Effector memory CD8-positive, alpha-beta T cell (primary cell): ENCODE data around the gene PILRA.
"Not testable (repeated sequence)": the region's sequence is repeated elsewhere in the genome, so short reads cannot be mapped to it uniquely, and the experiment has no call there.

Source experiments
- ATAC-seq: fragments of 150-1000 bp; cut with Tn5 transposase; replicated peaks from 2 replicates; pipeline ENCODE4 v1.10.0; 2021; ENCODE audit warnings: mild to moderate bottlenecking, moderate library complexity
- DNase-seq, 3 experiments: peaks; one replicate each; pipeline ENCODE4 v3.0.0; 2021
- H3K27ac Mint-ChIP-seq, 2 donors: one replicate each; pipeline ENCODE4 v1.8.0; 2022; ENCODE audit warnings: mild to moderate bottlenecking in 2 of 2, mixed read lengths in 2 of 2, moderate library complexity in 2 of 2
- H3K27me3 Mint-ChIP-seq, 2 donors: one replicate each; pipeline ENCODE4 v1.8.0; 2022; ENCODE audit warnings: mixed read lengths in 2 of 2
- H3K36me3 Mint-ChIP-seq: one replicate; pipeline ENCODE4 v1.8.0; 2022; ENCODE audit warnings: mild to moderate bottlenecking, moderate library complexity, mixed read lengths; ENCODE audit not compliant: insufficient read depth
- H3K4me1 Mint-ChIP-seq, 2 donors: one replicate each; pipeline ENCODE4 v1.8.0; 2022; ENCODE audit warnings: low read depth in 2 of 2, mixed read lengths in 2 of 2
- H3K4me3 Mint-ChIP-seq, 2 donors: one replicate each; pipeline ENCODE4 v1.8.0; 2022; ENCODE audit warnings: mild to moderate bottlenecking in 2 of 2, mixed read lengths in 2 of 2, moderate library complexity in 2 of 2
- H3K9me3 Mint-ChIP-seq, 2 donors: one replicate each; pipeline ENCODE4 v1.8.0; 2022; ENCODE audit warnings: mixed read lengths in 2 of 2

The PILRA gene

GRCh38 chr7:100441641-100442535 lies 68.6 kb downstream of the PILRA start:
- H3K27me3 Mint-ChIP-seq = no peaks in the 10 kb centered on the region
- H3K27ac Mint-ChIP-seq = no peak overlapping the region
- no peak overlapping the region for H3K4me3 Mint-ChIP-seq
- peaks cover 10% of the 10 kb centered on the region for H3K36me3 Mint-ChIP-seq
- H3K9me3 Mint-ChIP-seq = no peaks in the 10 kb centered on the region
- ATAC-seq (no peak), DNase-seq (no peak)
- peaks cover 0 to 2% of the 10 kb centered on the region in 2 donors for H3K4me1 Mint-ChIP-seq

GRCh38 chr7:100443096-100443840 lies 70.0 kb downstream of the PILRA start:
- DNase-seq = no peak

GRCh38 chr7:100444311-100445278 lies 71.3 kb downstream of the PILRA start:
- Mint-ChIP-seq H3K9me3 (no peaks in the 10 kb centered on the region), H3K4me3 (no peak overlapping the region), H3K27me3 (no peaks in the 10 kb centered on the region), H3K36me3 (peaks cover 6% of the 10 kb centered on the region), H3K27ac (no peak overlapping the region), H3K4me1 (peaks cover 0 to 2% of the 10 kb centered on the region in 2 donors)
- ATAC-seq = peak; percentile 26
- DNase-seq = no peak

More at GRCh38 chr7:100443096-100443840, 70.0 kb downstream of the PILRA start:
- Mint-ChIP-seq H3K36me3 (peaks cover 6% of the 10 kb centered on the region), H3K9me3 (no peaks in the 10 kb centered on the region), H3K27ac (no peak overlapping the region), H3K4me1 (peaks cover 0 to 2% of the 10 kb centered on the region in 2 donors), H3K27me3 (no peaks in the 10 kb centered on the region), H3K4me3 (no peak overlapping the region)
- ATAC-seq = no peak

DNA sequence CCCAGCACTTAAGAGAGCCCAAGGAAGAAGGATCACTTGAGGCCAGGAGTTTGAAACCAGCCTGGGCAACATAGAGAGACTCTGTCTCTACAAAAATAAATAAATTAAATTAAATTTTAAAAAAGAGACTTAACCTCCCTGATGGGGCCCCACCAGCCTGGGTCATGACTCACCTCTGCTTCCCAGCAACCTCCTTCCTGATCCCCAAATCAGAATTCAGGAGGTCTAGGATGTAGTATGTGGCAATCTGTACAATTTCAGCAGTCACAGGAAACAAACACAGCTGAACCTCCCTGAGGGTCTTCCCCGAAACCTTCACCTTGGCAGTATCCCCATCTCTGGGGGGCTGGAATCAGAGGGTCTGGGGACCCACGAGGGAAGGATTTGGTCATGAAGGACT lies 72.8 kb downstream of the PILRA start:
- DNase-seq (no peak), ATAC-seq (no peak)
- H3K36me3 Mint-ChIP-seq = peaks cover 10% of the 10 kb centered on the region
- H3K27me3 Mint-ChIP-seq = no peaks in the 10 kb centered on the region
- no peak overlapping the region for H3K4me3 Mint-ChIP-seq
- H3K4me1 Mint-ChIP-seq = peaks cover 3 to 6% of the 10 kb centered on the region in 2 donors
- H3K27ac Mint-ChIP-seq = no peak overlapping the region
- H3K9me3 Mint-ChIP-seq = no peaks in the 10 kb centered on the region

- not testable (repeated sequence) for DNase-seq, H3K9me3 Mint-ChIP-seq, ATAC-seq, H3K4me3 Mint-ChIP-seq, H3K4me1 Mint-ChIP-seq, H3K27me3 Mint-ChIP-seq, H3K36me3 Mint-ChIP-seq, H3K27ac Mint-ChIP-seq
These were observed 74.1 kb downstream of the PILRA start for GRCh38 chr7:100447363-100447762.

DNA sequence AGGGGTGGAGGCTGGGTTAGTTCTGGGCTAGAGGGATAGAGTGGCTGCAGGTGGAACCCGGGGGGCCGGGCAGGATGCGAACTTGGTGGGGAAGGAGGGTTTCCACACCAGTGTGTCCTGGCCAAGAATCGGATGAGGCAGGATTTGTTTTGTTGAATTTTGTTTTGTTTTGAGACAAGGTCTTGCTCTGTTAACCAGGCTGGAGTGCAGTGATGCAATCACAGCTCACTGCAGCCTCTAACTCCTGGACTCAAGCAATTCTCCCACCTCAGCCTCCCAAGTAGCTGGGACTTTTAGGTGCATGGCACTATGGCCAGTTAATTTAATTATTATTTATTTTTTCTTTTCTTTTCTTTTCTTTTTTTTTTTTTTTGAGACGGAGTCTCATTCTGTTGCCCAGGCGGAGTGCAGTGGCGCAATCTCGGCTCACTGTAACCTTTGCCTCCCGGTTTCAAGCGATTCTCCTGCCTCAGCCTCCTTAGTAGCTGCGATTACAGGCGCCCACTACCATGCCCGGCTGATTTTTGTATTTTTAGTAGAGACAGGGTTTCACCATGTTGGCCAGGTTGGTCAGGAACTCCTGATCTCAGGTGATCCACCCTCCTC lies 76.0 kb downstream of the PILRA start:
- H3K27ac Mint-ChIP-seq = peak overlapping the region in 1 of 2 donors; percentile 8
- no peaks in the 10 kb centered on the region for H3K9me3 Mint-ChIP-seq
- H3K27me3 Mint-ChIP-seq = no peaks in the 10 kb centered on the region
- ATAC-seq = no peak
- H3K4me1 Mint-ChIP-seq = peaks cover 3 to 5% of the 10 kb centered on the region in 2 donors
- H3K4me3 Mint-ChIP-seq = peak overlapping the region in 1 of 2 donors; percentile 5
- H3K36me3 Mint-ChIP-seq = peaks cover 11% of the 10 kb centered on the region
- no peak for DNase-seq
